ENCODE measurements around the gene EBNA1BP2.
"Not testable (repeated sequence)": the region's sequence is repeated elsewhere in the genome, so short reads cannot be mapped to it uniquely, and the experiment has no call there.

Gene EBNA1BP2

DNA sequence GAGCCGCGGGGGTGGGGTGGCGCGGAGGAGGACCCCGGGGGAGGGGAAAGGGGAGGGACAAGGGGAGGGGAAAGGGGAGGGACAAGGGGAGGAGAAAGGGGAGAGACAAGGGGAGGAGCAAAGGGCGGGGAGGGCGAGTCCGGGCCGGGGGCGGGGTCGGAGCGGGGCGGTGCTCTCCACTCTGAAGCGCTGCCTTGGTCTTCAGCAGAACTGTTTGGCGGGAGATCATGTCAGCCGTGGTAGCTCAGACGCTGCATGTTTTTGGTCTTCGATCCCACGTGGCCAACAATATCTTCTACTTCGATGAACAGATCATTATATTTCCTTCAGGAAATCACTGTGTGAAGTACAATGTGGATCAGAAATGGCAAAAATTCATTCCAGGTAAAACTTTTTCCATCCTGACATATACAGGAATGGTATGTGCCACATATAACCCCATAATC is 460 bp upstream of the EBNA1BP2 start:
- DNase-seq (ENCODE audit: low read depth in 2 of 2), result peak; percentile 64 to 75

- no peak for DNase-seq (ENCODE audit: low read depth in 2 of 2)
These were observed 696 bp downstream of the EBNA1BP2 start for GRCh38 chr1:43171312-43171875.

GRCh38 chr1:43165765-43166164 is 6.3 kb downstream of the EBNA1BP2 start:
- no peak for DNase-seq (ENCODE audit: low read depth in 2 of 2)

- no peak for DNase-seq (ENCODE audit: low read depth in 2 of 2)
These were observed 6.9 kb downstream of the EBNA1BP2 start for GRCh38 chr1:43165162-43165561.

GRCh38 chr1:43156026-43156425 is 16.1 kb downstream of the EBNA1BP2 start:
- DNase-seq (ENCODE audit: low read depth in 2 of 2), result no peak

GRCh38 chr1:43153443-43153842 is 18.6 kb downstream of the EBNA1BP2 start:
- no peak for DNase-seq (ENCODE audit: low read depth in 2 of 2)

- no peak for DNase-seq (ENCODE audit: low read depth in 2 of 2)
These were observed 19.2 kb downstream of the EBNA1BP2 start for GRCh38 chr1:43152866-43153265.

GRCh38 chr1:43149889-43150288 is 22.2 kb downstream of the EBNA1BP2 start:
- no peak for DNase-seq (ENCODE audit: low read depth in 2 of 2)

DNA sequence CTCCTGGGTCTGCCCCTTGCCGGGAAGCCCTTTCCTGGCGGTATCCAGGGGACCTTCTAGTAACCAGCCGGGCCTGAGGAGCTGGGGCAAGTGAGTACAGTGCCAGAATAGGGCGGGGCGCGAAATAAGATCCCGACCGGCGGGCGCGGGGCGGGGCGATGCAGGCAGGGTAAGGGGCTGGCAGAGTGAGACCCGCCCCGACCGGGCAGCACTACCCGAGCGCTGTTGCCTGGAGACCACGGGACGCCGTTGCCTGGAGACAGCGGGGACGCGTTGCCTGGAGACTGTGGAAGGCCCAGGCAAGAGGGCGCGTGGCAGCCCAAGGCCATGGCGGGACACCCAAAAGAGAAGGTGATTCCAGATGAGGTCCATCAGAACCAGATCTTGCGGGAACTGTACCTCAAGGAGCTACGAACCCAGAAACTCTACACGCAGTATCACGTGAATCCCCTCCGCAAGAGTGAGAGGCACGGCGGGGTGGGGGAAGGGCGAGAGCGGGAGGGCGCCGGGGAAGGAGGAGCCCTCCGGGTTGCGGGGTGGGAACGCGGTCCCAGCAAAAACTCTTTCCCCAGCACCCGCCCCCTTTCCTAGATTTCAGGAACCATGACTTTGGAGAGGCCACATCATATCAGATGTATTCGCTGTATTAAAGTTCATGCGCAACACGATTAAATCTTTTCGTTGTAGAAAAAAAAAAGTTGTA is 24.3 kb downstream of the EBNA1BP2 start:
- peak; percentile 12 to 24 for DNase-seq (ENCODE audit: low read depth in 2 of 2)

GRCh38 chr1:43144237-43144636 is 27.9 kb downstream of the EBNA1BP2 start:
- DNase-seq (ENCODE audit: low read depth in 2 of 2), result no peak

DNA sequence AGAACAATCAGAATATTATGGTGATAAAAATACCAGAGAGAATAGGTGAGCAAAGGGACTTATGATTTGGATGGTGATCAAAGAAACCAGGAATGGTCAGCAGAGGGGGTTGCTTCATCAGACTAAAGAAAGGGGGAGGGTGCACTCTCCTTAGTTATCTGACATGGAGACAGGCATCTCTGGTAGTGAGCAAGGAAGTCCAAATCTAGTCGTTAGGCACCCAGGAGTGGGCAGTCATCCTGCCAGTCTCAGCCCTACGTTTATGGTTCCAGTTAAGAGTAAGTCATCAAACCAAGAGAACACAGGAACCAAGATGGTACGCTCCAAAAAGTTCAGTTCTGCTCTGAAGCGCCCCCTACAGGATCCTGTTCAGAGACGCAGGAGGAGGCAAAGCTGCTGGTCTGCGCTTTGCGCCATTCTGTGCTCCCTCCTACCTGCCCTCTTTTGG is 28.6 kb downstream of the EBNA1BP2 start:
- no peak for DNase-seq (ENCODE audit: low read depth in 2 of 2)

- DNase-seq (ENCODE audit: low read depth in 2 of 2), result no peak
These were observed 31.5 kb downstream of the EBNA1BP2 start for GRCh38 chr1:43140583-43140982.

DNA sequence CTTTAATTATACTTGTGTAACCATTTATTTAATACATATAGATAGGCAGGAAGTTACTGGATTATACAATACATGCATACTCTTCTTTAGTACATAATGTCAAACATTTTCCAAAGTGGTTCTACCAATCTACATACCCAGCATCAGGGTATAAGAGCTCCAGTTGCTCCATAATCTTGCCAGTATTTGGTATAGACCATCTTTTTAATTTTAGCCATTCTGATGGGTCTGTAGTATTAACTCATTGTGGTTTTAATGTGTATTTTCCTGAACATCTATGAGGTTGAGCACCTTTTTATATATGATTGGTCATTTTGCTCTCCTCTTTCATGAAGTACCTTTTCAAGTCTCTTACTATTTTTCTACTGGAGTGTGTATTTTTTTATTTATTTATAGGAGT is 32.1 kb downstream of the EBNA1BP2 start:
- DNase-seq (ENCODE audit: low read depth in 2 of 2), result no peak

- not testable (repeated sequence) for DNase-seq (ENCODE audit: low read depth in 2 of 2)
These were observed 32.8 kb downstream of the EBNA1BP2 start for GRCh38 chr1:43139295-43139694.

DNA sequence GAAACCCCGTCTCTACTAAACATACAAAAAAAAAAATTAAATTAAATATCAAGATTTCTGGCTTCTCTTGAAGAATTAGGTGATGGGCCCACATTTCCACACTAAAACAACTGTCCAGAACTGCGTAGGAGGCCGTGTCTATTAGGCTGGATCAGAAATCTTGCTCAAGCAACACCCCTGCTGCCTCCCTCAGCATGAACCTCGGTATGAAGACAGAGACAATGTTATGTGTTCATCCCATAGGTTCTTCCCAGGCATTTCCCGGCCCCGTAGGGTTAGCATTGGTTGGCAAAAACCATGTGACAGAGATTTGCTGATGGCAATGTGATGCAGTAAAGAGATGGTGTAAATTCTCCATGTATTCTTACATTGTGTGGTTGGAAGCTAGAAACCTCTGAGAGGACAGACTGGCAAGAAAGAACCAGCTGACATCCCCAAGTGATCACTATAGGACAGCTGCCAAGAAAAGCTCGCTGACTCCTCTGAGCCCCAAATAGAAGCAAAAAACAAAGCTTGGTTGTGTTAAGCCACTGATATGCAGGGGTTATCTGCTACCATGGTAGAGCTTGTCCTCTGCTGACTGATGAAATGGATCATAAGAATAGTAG is 34.5 kb downstream of the EBNA1BP2 start:
- DNase-seq (ENCODE audit: low read depth in 2 of 2), result no peak

DNA sequence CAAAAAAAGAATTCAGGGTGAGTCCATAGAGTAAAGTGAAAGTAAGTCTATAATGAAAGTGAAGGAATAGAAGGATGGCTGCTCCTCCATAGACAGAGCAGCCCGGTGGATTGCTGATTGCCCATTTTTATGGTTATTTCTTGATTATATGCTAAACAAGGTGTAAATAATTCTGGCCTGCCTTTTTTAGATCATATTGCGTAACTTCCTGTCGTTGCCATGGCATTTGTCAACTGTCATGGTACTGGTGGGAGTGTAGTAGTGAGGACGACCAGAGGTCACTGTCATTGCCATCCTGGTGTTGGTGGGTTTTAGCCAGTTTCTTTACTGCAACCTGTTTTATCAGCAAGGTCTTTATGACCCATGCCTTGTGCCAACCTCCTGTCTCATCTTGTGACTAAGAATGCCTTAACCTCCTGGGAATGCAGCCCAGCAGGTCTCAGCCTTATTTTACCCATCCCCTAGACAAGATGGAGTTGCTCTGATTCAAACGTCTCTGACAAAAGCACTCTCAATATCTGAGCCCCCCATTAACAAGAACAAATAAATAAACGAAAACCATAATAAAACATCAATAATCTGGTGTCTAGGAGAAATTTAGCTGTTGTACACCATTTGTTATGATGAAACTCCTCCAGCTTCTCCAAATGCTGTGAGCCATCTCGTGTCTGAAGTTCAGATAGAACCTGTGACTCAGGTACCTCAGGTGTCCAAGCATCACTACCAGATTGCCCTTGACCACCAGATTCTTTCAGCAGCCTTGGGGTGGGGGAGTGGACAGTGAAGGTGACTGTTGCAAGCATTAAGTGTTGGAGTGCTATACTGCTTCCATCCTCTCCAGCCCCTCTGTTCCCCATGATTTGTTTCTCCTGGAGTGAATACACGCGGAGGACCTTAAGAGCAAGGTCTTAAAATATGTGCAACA is 36.0 kb downstream of the EBNA1BP2 start:
- no peak for DNase-seq (ENCODE audit: low read depth in 2 of 2)

GRCh38 chr1:43134640-43135039 is 37.5 kb downstream of the EBNA1BP2 start:
- no peak for DNase-seq (ENCODE audit: low read depth in 2 of 2)

GRCh38 chr1:43134068-43134467 is 38.0 kb downstream of the EBNA1BP2 start:
- DNase-seq (ENCODE audit: low read depth in 2 of 2), result no peak

DNA sequence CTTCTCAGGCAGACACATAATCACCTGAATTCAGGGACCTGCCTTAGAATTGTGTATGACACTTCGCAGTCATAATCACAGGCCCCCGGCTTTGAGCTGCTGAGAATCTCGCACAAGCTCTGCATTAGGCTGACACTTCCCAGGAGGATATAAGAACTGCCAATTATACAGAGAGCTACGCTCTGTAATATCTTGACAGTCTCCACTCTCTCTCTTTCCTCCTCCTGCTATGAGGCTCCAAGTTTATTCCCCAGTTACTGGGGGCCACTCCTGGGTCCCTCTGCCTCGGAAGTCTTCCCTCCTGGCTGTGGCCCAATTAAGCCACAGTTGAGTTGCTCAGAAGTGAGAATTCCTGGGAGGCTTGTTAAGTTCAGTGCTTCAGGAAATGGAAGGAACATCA is 42.7 kb downstream of the EBNA1BP2 start:
- no peak for DNase-seq (ENCODE audit: low read depth in 2 of 2)

GRCh38 chr1:43128816-43129215 is 43.3 kb downstream of the EBNA1BP2 start:
- DNase-seq (ENCODE audit: low read depth in 2 of 2), result no peak

- DNase-seq (ENCODE audit: low read depth in 2 of 2), result no peak
These were observed 49.1 kb downstream of the EBNA1BP2 start for GRCh38 chr1:43123031-43123430.

DNA sequence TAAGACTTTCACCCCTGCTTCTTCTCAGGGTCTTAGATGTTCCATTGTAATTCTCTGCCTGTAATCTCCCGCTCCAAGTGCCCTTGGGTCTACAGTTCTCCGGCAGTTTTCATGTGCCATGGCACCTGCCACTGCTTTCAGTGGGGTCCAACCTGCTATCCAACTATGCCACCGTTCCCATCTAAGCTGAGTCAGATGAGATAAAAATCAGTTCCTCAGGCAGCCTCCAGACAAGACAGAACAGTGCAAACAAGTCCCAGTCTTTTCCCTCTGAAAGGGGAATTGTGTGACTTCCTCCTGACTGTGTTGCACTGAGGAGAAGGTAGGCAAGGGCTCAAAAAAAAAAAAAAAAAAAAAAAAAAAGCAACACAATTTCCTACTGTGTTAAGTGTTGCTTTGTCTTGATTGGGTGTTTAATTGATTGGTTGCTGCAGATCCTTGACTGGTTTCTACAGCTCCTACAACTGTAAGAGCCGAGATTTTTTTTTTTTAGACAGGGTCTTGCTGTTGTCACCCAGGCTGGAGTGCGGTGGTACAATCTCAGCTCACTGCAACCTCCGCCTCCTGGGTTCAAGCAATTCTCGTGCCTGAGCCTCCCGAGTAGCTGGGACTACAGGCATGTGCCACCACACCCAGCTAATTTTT is 50.7 kb downstream of the EBNA1BP2 start:
- no peak for DNase-seq (ENCODE audit: low read depth in 2 of 2)
